Upper lobe of left lung (tissue), 6 donors: ENCODE measurements around the gene TRIM9. TPM values are rescaled to one million over a fixed set of nuclear protein-coding genes. Genes with fewer than 3 reads are reported as not detected.
"Not testable (repeated sequence)": the region's sequence is repeated elsewhere in the genome, so short reads cannot be mapped to it uniquely, and the experiment has no call there.

ENCODE experiments used
- ATAC-seq, 2 donors: fragments of 200-7000 bp; cut with Tn5 transposase; one replicate each; pipeline ENCODE4 v1.9.1; 2022; ENCODE audit warnings: mild to moderate bottlenecking in 2 of 2, moderate library complexity in 2 of 2; ENCODE audit not compliant: low FRiP score in 2 of 2
- DNase-seq, 2 donors: peaks; one replicate each; pipeline ENCODE4 v3.0.0-alpha.2; 2019 to 2020
- H3K27ac ChIP-seq, 4 donors: fragments of 200-600 bp; sonication (generic); one replicate each; pipeline ENCODE4 v1.5.1; 2016 to 2019
- H3K27me3 ChIP-seq, 4 donors: fragments of 200-600 bp; sonication (generic); one replicate each; pipeline ENCODE4 v1.5.1; 2017 to 2019
- H3K36me3 ChIP-seq, 4 donors: fragments of 200-600 bp; sonication (generic); one replicate each; pipeline ENCODE4 v1.5.1; 2016 to 2019
- H3K4me1 ChIP-seq, 4 donors: fragments of 200-600 bp; sonication (generic); one replicate each; pipeline ENCODE4 v1.5.1; 2018 to 2019
- H3K4me3 ChIP-seq, 4 donors: fragments of 200-600 bp; sonication (generic); one replicate each; pipeline ENCODE4 v1.5.1; 2017 to 2019; ENCODE audit warnings: mild to moderate bottlenecking in 2 of 4, moderate library complexity in 1 of 4
- H3K9me3 ChIP-seq, 4 donors: fragments of 200-600 bp; sonication (generic); one replicate each; pipeline ENCODE4 v1.5.1; 2018 to 2019
- EP300 ChIP-seq, 4 donors: sonication (generic); formaldehyde crosslinking; IDR thresholded peaks; one replicate each; pipeline ENCODE4 v1.5.1; 2017; ENCODE audit warnings: antibody characterized with exemption in 4 of 4, control low read depth in 2 of 4
- POLR2A ChIP-seq, 4 donors: fragments of 450-650 bp; IDR thresholded peaks; one replicate each; pipeline ENCODE4 v1.5.1; 2016 to 2017; ENCODE audit warnings: antibody characterized with exemption in 4 of 4, mild to moderate bottlenecking in 2 of 4
- POLR2AphosphoS5 ChIP-seq, 2 donors: sonication (generic); formaldehyde crosslinking; IDR thresholded peaks; one replicate each; pipeline ENCODE4 v1.5.1; 2017; ENCODE audit warnings: antibody characterized with exemption in 2 of 2
- WGBS, 2 donors: methylation state at CpG; one replicate each; pipeline ENCODE4 v1.1.5; 2017 to 2018; 5-methylcytosine and 5-hydroxymethylcytosine counted together
- total RNA-seq, 6 donors: library from RNA; depleted of rRNA in 4 of 6; stranded (reverse); fragments of >200 nt in 4 of 6; gene quantifications; one replicate each; pipeline versions ENCODE4 v1.1.0 to v1.2.1, GENCODE V29; 2016 to 2021
- TF ChIP-seq, protein P1 (sequence below), 6 experiments: fragments of 450-650 bp in 4 of 6; fragments of 200-600 bp in 2 of 6; sonication (generic) in 2 of 6; IDR thresholded peaks; one replicate each; pipeline ENCODE4 v1.5.1; 2016 to 2019; ENCODE audit warnings: antibody characterized with exemption in 6 of 6
- donor health status: DM: no; HTN: no; CAD: no; lungs with moderate emphysema.
- donor health status: DM: no; HTN: yes; CAD: no; lungs with severe emphysema.

The TRIM9 gene
- total RNA-seq, 6 donors from 2014 or later: 0.30 to 3.1 (median 0.78) TPM

- ATAC-seq: no peak
- no peak overlapping the region for H3K4me3 ChIP-seq
- TF ChIP-seq, protein P1, sequence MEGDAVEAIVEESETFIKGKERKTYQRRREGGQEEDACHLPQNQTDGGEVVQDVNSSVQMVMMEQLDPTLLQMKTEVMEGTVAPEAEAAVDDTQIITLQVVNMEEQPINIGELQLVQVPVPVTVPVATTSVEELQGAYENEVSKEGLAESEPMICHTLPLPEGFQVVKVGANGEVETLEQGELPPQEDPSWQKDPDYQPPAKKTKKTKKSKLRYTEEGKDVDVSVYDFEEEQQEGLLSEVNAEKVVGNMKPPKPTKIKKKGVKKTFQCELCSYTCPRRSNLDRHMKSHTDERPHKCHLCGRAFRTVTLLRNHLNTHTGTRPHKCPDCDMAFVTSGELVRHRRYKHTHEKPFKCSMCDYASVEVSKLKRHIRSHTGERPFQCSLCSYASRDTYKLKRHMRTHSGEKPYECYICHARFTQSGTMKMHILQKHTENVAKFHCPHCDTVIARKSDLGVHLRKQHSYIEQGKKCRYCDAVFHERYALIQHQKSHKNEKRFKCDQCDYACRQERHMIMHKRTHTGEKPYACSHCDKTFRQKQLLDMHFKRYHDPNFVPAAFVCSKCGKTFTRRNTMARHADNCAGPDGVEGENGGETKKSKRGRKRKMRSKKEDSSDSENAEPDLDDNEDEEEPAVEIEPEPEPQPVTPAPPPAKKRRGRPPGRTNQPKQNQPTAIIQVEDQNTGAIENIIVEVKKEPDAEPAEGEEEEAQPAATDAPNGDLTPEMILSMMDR (IDR thresholded peaks at IDR 0.05): no peak
- no peak for TF ChIP-seq POLR2A (IDR thresholded peaks at IDR 0.05)
- TF ChIP-seq POLR2AphosphoS5 (IDR thresholded peaks at IDR 0.05): no peak
- no peak for TF ChIP-seq EP300 (IDR thresholded peaks at IDR 0.05)
- no peaks in the 10 kb centered on the region for H3K27me3 ChIP-seq
- 95 to 99% methylated on average over 5 of the region's 5 CpGs for WGBS, 2 donors
- no peak for DNase-seq
- H3K4me1 ChIP-seq: peaks cover 0 to 14% (median 9%) of the 10 kb centered on the region in 4 donors
- H3K9me3 ChIP-seq: no peaks in the 10 kb centered on the region
- no peak overlapping the region for H3K27ac ChIP-seq
- H3K36me3 ChIP-seq: no peaks in the 10 kb centered on the region
Observed at GRCh38 chr14:50946234-50946935, 148.5 kb downstream of the TRIM9 start.

- WGBS, 2 donors: 9 to 12% methylated on average over 17 to 28 of the region's 29 CpGs
- ATAC-seq (peak; percentile 25 to 80), DNase-seq (peak; percentile 29 to 49)
- peak overlapping the region; percentile 74 to 92 (median 84) for H3K27ac ChIP-seq
- peak overlapping the region; percentile 59 to 78 (median 70) for H3K4me3 ChIP-seq
- TF ChIP-seq POLR2A (IDR thresholded peaks at IDR 0.05) (peak in 2 of 4 donors; percentile 12 to 59), EP300 (IDR thresholded peaks at IDR 0.05) (no peak), POLR2AphosphoS5 (IDR thresholded peaks at IDR 0.05) (no peak)
- peaks cover 0 to 14% (median 9%) of the 10 kb centered on the region in 4 donors for H3K4me1 ChIP-seq
- H3K9me3 ChIP-seq: no peaks in the 10 kb centered on the region
- no peaks in the 10 kb centered on the region for H3K27me3 ChIP-seq
- H3K36me3 ChIP-seq: no peaks in the 10 kb centered on the region
Observed at GRCh38 chr14:50944647-50945413, 150.1 kb downstream of the TRIM9 start.

GRCh38 chr14:50943943-50944646, 150.8 kb downstream of the TRIM9 start, which contains the start of gene PYGL:
PYGL (minus strand) TSS chr14:50944483; CDS start chr14:50944403, 80 bp downstream.
- 1 to 10% methylated on average over 4 to 48 of the region's 74 CpGs for WGBS, 2 donors
- Histone ChIP-seq H3K36me3 (no peaks in the 10 kb centered on the region), H3K27ac (peak within 1 kb of the TSS; percentile 74 to 92 (median 84)), H3K9me3 (no peaks in the 10 kb centered on the region), H3K4me1 (peaks cover 0 to 14% (median 9%) of the 10 kb centered on the region in 4 donors), H3K27me3 (no peaks in the 10 kb centered on the region), H3K4me3 (peak within 1 kb of the TSS; percentile 59 to 78 (median 70))
- ATAC-seq (peak; percentile 89 to 98), DNase-seq (peak; percentile 87 to 96)
- TF ChIP-seq EP300 (IDR thresholded peaks at IDR 0.05) (no peak), POLR2AphosphoS5 (IDR thresholded peaks at IDR 0.05) (peak in 1 of 2 donors; percentile 79), POLR2A (IDR thresholded peaks at IDR 0.05) (peak in 3 of 4 donors; percentile 41 to 85 (median 42))
- TF ChIP-seq, protein P1 (IDR thresholded peaks at IDR 0.05): peak in 1 of 6 experiments; percentile 23

- DNase-seq (peak; percentile 67 to 75), ATAC-seq (peak; percentile 75 to 81)
- H3K27ac ChIP-seq: peak overlapping the region; percentile 74 to 92 (median 84)
- H3K27me3 ChIP-seq: no peaks in the 10 kb centered on the region
- peaks cover 0 to 14% (median 9%) of the 10 kb centered on the region in 4 donors for H3K4me1 ChIP-seq
- peak overlapping the region; percentile 59 to 78 (median 70) for H3K4me3 ChIP-seq
- 14 to 16% methylated on average over 18 to 23 of the region's 26 CpGs for WGBS, 2 donors
- no peaks in the 10 kb centered on the region for H3K9me3 ChIP-seq
- TF ChIP-seq, protein P1 (IDR thresholded peaks at IDR 0.05): no peak
- TF ChIP-seq POLR2AphosphoS5 (IDR thresholded peaks at IDR 0.05): peak in 1 of 2 donors; percentile 28
- TF ChIP-seq POLR2A (IDR thresholded peaks at IDR 0.05): peak in 1 of 4 donors; percentile 33
- TF ChIP-seq EP300 (IDR thresholded peaks at IDR 0.05): no peak
- H3K36me3 ChIP-seq: no peaks in the 10 kb centered on the region
Observed at GRCh38 chr14:50943261-50943942, 151.5 kb downstream of the TRIM9 start.

GRCh38 chr14:50941638-50942037, 153.3 kb downstream of the TRIM9 start:
- WGBS, 2 donors: 88 to 92% methylated on average over 8 of the region's 8 CpGs
- DNase-seq, H3K4me3 ChIP-seq, H3K36me3 ChIP-seq, ATAC-seq, H3K9me3 ChIP-seq, H3K27me3 ChIP-seq: not testable (repeated sequence)
- H3K27ac ChIP-seq: peak overlapping the region in 1 of 4 donors; percentile 16
- peaks cover 5 to 27% (median 12%) of the 10 kb centered on the region in 4 donors for H3K4me1 ChIP-seq
